ENCODE data around the gene ACADVL.

ACADVL gene

DNA sequence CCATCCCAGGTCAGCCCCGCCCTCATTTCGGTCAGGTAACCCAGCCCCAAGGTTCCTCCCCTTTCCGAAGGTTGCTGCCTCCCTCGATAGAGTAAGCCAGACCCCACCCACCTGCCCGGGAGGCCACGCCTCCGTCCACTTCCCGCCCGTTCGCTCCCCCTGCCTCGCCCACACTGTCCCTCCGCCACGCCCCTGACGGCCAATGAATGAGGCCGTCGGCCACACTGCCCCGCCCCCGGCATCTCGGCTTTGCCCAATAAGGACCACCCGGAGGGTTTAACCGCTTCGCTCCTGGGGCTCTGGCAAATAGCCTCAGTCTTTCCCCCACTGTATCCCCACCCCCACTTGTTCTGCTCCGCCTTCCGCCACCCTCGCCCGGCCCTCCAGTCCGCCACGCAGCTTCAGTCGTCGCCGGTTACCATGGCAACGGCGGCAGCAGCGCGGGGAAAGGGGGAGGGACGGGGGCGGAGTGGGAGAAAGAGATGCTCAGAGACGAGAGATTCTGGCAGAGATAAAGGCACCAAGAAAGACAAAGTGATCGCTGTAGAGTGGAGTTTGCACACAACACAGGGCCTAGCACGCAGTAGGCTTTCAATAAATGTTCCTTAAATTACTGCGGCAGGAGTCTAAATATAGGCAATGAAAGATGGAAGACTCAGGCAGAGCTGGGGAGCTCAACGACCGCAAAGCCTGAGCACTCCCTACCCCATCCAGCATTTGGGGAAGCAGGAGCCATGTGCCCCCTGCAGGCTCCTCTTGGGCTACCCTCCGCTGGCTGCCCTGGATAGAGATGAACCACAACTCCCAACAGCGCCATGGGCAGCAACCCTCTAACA lies 5.2 kb upstream of the ACADVL start:
- H3K14ac ChIP-seq (ENCODE audit: low read length): no peak overlapping the region
- no peak overlapping the region for H3K4ac ChIP-seq (ENCODE audit: low read depth, low read length)
- no CpG with 5 or more reads among the region's 45 CpGs for WGBS (ENCODE audit: extremely low coverage, insufficient coverage, insufficient read length)
- H4K12ac ChIP-seq (ENCODE audit: low read depth, low read length): no peak overlapping the region
- H2BK5ac ChIP-seq (ENCODE audit: low read depth, low read length, poor library complexity): no peak overlapping the region
- peak overlapping the region; percentile 28 for H3K27ac ChIP-seq (ENCODE audit: low read depth, low read length)
- H3K79me2 ChIP-seq (ENCODE audit: control insufficient read depth, insufficient read depth, low read length, poor library complexity): peaks cover 1% of the 10 kb centered on the region
- H2BK120ac ChIP-seq (ENCODE audit: insufficient read depth, low read length, poor library complexity): no peak overlapping the region
- H3K36me3 ChIP-seq (ENCODE audit: control insufficient read depth in 1 of 2, insufficient read depth in 2 of 2, low read length in 2 of 2): no peaks in the 10 kb centered on the region
- H3K18ac ChIP-seq (ENCODE audit: low read length): no peak overlapping the region
- no peak overlapping the region for H2BK12ac ChIP-seq (ENCODE audit: low read length)
- H3K27me3 ChIP-seq (ENCODE audit: insufficient read depth, low read length): no peaks in the 10 kb centered on the region
- H3K4me1 ChIP-seq (ENCODE audit: control insufficient read depth in 1 of 2, insufficient read depth in 2 of 2, low read length in 2 of 2): peaks cover 29 to 46% of the 10 kb centered on the region in 2 experiments
- H3K9me3 ChIP-seq (ENCODE audit: insufficient read depth, low read depth, low read length): no peaks in the 10 kb centered on the region
- H4K8ac ChIP-seq (ENCODE audit: low read depth, low read length): no peak overlapping the region
- H3K79me1 ChIP-seq (ENCODE audit: low read length): peaks cover 13% of the 10 kb centered on the region
- DNase-seq: peak; percentile 98
- H2AK5ac ChIP-seq (ENCODE audit: low read length): no peak overlapping the region
- H3K9ac ChIP-seq (ENCODE audit: low read length): no peak overlapping the region
- no peak overlapping the region for H4K91ac ChIP-seq (ENCODE audit: low read depth, low read length)
- no peak overlapping the region for H2AFZ ChIP-seq (ENCODE audit: insufficient read depth, low read length, poor library complexity)
- H3K4me3 ChIP-seq (ENCODE audit: low read depth, low read length): peak overlapping the region; percentile 14
- H3K4me2 ChIP-seq (ENCODE audit: low read length): peak overlapping the region; percentile 75
- no peak overlapping the region for H3K23ac ChIP-seq (ENCODE audit: low read length)

DNA sequence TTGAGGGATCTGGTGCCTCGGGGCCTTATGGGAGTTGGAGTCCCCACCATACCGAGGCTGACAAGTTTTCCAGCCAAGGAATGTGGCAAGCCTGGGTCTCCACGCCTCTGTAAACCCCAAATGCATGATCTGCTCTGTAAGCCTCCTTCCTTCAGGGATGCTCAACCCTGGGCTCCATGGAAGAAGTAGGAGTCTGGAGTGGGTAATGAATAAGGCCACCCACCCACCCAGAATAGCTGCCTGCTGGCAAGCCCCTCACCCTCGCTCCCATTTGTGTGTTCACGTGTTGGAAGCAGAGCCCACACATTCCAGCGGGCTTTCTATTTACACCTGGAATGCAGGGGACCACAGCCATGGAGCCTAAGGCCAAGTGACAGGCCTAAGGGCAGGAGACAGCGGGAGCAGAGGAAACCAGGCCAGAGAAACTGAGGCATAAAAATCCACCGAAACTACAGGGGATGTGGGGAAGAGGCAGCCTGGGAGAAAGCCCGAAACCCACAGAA lies 4.6 kb upstream of the ACADVL start:
- H3K79me2 ChIP-seq (ENCODE audit: control insufficient read depth, insufficient read depth, low read length, poor library complexity): peaks cover 5% of the 10 kb centered on the region
- no peaks in the 10 kb centered on the region for H3K36me3 ChIP-seq (ENCODE audit: control insufficient read depth in 1 of 2, insufficient read depth in 2 of 2, low read length in 2 of 2)
- no peaks in the 10 kb centered on the region for H3K9me3 ChIP-seq (ENCODE audit: insufficient read depth, low read depth, low read length)
- H3K14ac ChIP-seq (ENCODE audit: low read length): peak overlapping the region; percentile 6
- peaks cover 30 to 47% of the 10 kb centered on the region in 2 experiments for H3K4me1 ChIP-seq (ENCODE audit: control insufficient read depth in 1 of 2, insufficient read depth in 2 of 2, low read length in 2 of 2)
- H2AFZ ChIP-seq (ENCODE audit: insufficient read depth, low read length, poor library complexity): no peak overlapping the region
- H3K23ac ChIP-seq (ENCODE audit: low read length): no peak overlapping the region
- H3K18ac ChIP-seq (ENCODE audit: low read length): no peak overlapping the region
- no peak for DNase-seq
- H4K91ac ChIP-seq (ENCODE audit: low read depth, low read length): no peak overlapping the region
- no peak overlapping the region for H3K9ac ChIP-seq (ENCODE audit: low read length)
- H2BK12ac ChIP-seq (ENCODE audit: low read length): peak overlapping the region; percentile 10
- no peak overlapping the region for H3K4ac ChIP-seq (ENCODE audit: low read depth, low read length)
- peak overlapping the region; percentile 12 for H2BK120ac ChIP-seq (ENCODE audit: insufficient read depth, low read length, poor library complexity)
- H3K27me3 ChIP-seq (ENCODE audit: insufficient read depth, low read length): no peaks in the 10 kb centered on the region
- H3K27ac ChIP-seq (ENCODE audit: low read depth, low read length): peak overlapping the region; percentile 66
- H2BK5ac ChIP-seq (ENCODE audit: low read depth, low read length, poor library complexity): no peak overlapping the region
- peak overlapping the region; percentile 75 for H3K4me2 ChIP-seq (ENCODE audit: low read length)
- peaks cover 19% of the 10 kb centered on the region for H3K79me1 ChIP-seq (ENCODE audit: low read length)
- no peak overlapping the region for H3K4me3 ChIP-seq (ENCODE audit: low read depth, low read length)
- no peak overlapping the region for H4K12ac ChIP-seq (ENCODE audit: low read depth, low read length)
- H4K8ac ChIP-seq (ENCODE audit: low read depth, low read length): no peak overlapping the region
- H2AK5ac ChIP-seq (ENCODE audit: low read length): no peak overlapping the region
- no CpG with 5 or more reads among the region's 9 CpGs for WGBS (ENCODE audit: extremely low coverage, insufficient coverage, insufficient read length)

GRCh38 chr17:7215652-7216180 lies 4.0 kb upstream of the ACADVL start:
- Histone ChIP-seq H4K91ac (ENCODE audit: low read depth, low read length) (no peak overlapping the region), H3K27ac (ENCODE audit: low read depth, low read length) (peak overlapping the region; percentile 66), H4K12ac (ENCODE audit: low read depth, low read length) (no peak overlapping the region), H2BK5ac (ENCODE audit: low read depth, low read length, poor library complexity) (no peak overlapping the region), H3K9me3 (ENCODE audit: insufficient read depth, low read depth, low read length) (no peaks in the 10 kb centered on the region), H3K4me2 (ENCODE audit: low read length) (peak overlapping the region; percentile 75), H3K79me2 (ENCODE audit: control insufficient read depth, insufficient read depth, low read length, poor library complexity) (peaks cover 9% of the 10 kb centered on the region), H3K79me1 (ENCODE audit: low read length) (peaks cover 24% of the 10 kb centered on the region), H2AK5ac (ENCODE audit: low read length) (no peak overlapping the region), H3K36me3 (ENCODE audit: control insufficient read depth in 1 of 2, insufficient read depth in 2 of 2, low read length in 2 of 2) (peaks cover 0 to 2% of the 10 kb centered on the region in 2 experiments), H3K9ac (ENCODE audit: low read length) (no peak overlapping the region), H2AFZ (ENCODE audit: insufficient read depth, low read length, poor library complexity) (no peak overlapping the region), H4K8ac (ENCODE audit: low read depth, low read length) (no peak overlapping the region), H3K18ac (ENCODE audit: low read length) (no peak overlapping the region), H3K4ac (ENCODE audit: low read depth, low read length) (no peak overlapping the region), H3K4me1 (ENCODE audit: control insufficient read depth in 1 of 2, insufficient read depth in 2 of 2, low read length in 2 of 2) (peaks cover 33 to 49% of the 10 kb centered on the region in 2 experiments), H3K14ac (ENCODE audit: low read length) (peak overlapping the region; percentile 6), H3K27me3 (ENCODE audit: insufficient read depth, low read length) (no peaks in the 10 kb centered on the region), H3K23ac (ENCODE audit: low read length) (no peak overlapping the region), H3K4me3 (ENCODE audit: low read depth, low read length) (no peak overlapping the region), H2BK12ac (ENCODE audit: low read length) (no peak overlapping the region), H2BK120ac (ENCODE audit: insufficient read depth, low read length, poor library complexity) (peak overlapping the region; percentile 12)
- no CpG with 5 or more reads among the region's 10 CpGs for WGBS (ENCODE audit: extremely low coverage, insufficient coverage, insufficient read length)
- no peak for DNase-seq

DNA sequence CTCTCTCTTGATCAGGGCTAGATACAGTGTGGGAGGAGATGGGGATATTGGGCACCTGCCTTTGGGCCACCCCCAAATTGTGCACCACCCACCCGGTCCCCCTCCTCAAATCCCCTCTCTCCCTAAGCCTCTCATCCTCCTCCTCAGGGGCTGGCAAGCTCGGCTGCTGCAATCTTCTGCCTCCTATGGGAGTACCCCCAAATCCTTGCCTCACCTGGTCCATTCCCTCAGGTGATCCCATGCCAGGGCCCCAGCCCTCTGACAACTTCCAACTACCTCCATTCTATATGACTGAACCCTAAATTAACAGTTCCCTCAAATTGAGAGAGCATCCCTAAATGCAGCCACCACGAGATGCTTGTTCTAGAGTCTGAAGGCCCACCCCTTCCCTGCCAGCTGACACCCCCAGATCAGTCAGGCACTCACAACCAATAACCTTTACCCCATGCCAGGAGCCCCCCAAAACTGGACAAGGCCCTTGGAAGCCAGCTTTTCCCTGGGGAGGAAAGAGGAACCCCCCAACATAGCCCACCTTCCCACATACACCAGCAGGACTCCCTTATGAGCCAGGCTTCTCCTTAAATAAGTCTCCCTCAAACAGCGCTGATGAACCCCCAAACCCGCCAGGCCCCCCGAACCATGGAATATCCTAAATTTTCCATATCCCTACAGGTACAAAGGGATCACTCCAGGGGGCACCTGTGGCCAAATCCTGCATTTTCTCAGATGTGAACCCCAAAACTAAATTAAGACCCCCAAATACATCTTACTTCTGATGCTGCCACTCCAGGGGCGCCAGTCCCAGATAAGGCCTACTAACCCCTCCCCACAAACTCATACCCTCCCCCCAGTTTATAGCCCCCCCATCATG lies 3.3 kb upstream of the ACADVL start:
- Histone ChIP-seq H3K14ac (ENCODE audit: low read length) (peak overlapping the region; percentile 4), H3K9ac (ENCODE audit: low read length) (no peak overlapping the region), H3K23ac (ENCODE audit: low read length) (no peak overlapping the region), H2BK120ac (ENCODE audit: insufficient read depth, low read length, poor library complexity) (no peak overlapping the region), H4K8ac (ENCODE audit: low read depth, low read length) (peak overlapping the region; percentile 6), H3K18ac (ENCODE audit: low read length) (peak overlapping the region; percentile 30), H3K4ac (ENCODE audit: low read depth, low read length) (no peak overlapping the region), H2BK12ac (ENCODE audit: low read length) (peak overlapping the region; percentile 14), H3K79me2 (ENCODE audit: control insufficient read depth, insufficient read depth, low read length, poor library complexity) (peaks cover 10% of the 10 kb centered on the region), H3K79me1 (ENCODE audit: low read length) (peaks cover 26% of the 10 kb centered on the region), H2BK5ac (ENCODE audit: low read depth, low read length, poor library complexity) (no peak overlapping the region), H3K4me3 (ENCODE audit: low read depth, low read length) (peak overlapping the region; percentile 16), H3K4me1 (ENCODE audit: control insufficient read depth in 1 of 2, insufficient read depth in 2 of 2, low read length in 2 of 2) (peaks cover 41 to 54% of the 10 kb centered on the region in 2 experiments), H3K27me3 (ENCODE audit: insufficient read depth, low read length) (no peaks in the 10 kb centered on the region), H3K36me3 (ENCODE audit: control insufficient read depth in 1 of 2, insufficient read depth in 2 of 2, low read length in 2 of 2) (peaks cover 6 to 9% of the 10 kb centered on the region in 2 experiments), H4K12ac (ENCODE audit: low read depth, low read length) (no peak overlapping the region), H3K9me3 (ENCODE audit: insufficient read depth, low read depth, low read length) (no peaks in the 10 kb centered on the region), H3K27ac (ENCODE audit: low read depth, low read length) (peak overlapping the region; percentile 23), H2AFZ (ENCODE audit: insufficient read depth, low read length, poor library complexity) (no peak overlapping the region), H3K4me2 (ENCODE audit: low read length) (peak overlapping the region; percentile 60), H2AK5ac (ENCODE audit: low read length) (peak overlapping the region; percentile 44), H4K91ac (ENCODE audit: low read depth, low read length) (peak overlapping the region; percentile 45)
- WGBS (ENCODE audit: extremely low coverage, insufficient coverage, insufficient read length): no CpG with 5 or more reads among the region's 7 CpGs
- no peak for DNase-seq
